ENCODE measurements around the gene ZNF829. TPM values are rescaled to one million over a fixed set of nuclear protein-coding genes. Genes with fewer than 3 reads are reported as not detected.

The ZNF829 gene
- total RNA-seq = 1 to 10 TPM; 4.5 to 5.3 TPM

DNA sequence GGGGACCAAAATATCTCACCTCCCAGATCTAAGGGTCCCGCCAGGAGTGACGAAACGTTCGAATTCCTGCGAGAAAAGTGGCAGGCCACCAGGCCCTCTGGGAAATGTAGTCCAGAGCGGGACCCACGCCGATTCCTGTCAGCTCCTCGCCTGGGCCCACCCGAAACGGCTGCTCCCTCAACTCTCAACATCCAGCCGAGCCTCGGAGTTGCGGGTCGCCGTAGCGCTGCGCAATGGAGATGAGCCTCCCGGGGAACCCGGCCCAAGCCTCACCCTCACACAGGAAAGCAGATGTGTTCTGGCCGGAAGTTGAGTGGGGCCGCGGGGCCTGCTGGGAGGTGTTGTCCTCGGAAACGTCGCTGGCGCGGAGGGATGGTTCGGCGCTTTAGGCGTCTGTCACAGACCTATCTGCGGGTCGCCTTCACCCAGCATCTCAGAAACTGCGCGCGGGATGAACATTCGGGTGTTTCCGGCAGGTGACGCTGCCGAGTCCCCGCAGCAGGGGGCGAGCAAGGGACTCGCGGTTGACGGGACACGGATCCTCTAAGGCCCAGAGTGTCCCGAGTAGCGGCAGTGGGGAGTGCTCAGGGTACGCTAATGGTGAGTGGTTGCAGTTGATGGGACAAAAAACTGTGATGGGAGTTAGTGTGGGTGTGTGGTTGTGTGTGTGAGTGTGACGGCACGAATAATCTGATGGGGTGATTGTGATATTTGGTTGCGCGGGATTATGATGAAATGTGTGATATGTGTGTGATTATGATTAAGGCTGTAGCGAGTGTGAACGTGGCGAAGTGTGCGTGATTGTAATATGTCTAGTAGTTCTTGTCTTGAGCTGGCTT is at the start of gene ZNF829, which contains the start of gene ZNF568:
Gene ZNF829 (minus strand): TSS at position 300 of the 839 bp plus-strand sequence. CDS start 1,124 bp downstream, outside the sequence.
Gene ZNF568 (plus strand): TSS at position 341 of the 839 bp plus-strand sequence. CDS start 6,439 bp downstream, outside the sequence.
- H3K4me3 Mint-ChIP-seq = peak within 1 kb of the TSS; percentile 89
- peaks cover 14% of the 10 kb centered on the region for H3K4me1 Mint-ChIP-seq
- no peaks in the 10 kb centered on the region for H3K27me3 Mint-ChIP-seq
- peaks cover 81% of the 10 kb centered on the region for H3K36me3 Mint-ChIP-seq (ENCODE audit: low read depth)
- H3K9me3 Mint-ChIP-seq = peaks cover 5% of the 10 kb centered on the region
- ATAC-seq (replicated peaks) = peak; percentile 97
- peak within 1 kb of the TSS; percentile 92 for H3K27ac Mint-ChIP-seq

DNA sequence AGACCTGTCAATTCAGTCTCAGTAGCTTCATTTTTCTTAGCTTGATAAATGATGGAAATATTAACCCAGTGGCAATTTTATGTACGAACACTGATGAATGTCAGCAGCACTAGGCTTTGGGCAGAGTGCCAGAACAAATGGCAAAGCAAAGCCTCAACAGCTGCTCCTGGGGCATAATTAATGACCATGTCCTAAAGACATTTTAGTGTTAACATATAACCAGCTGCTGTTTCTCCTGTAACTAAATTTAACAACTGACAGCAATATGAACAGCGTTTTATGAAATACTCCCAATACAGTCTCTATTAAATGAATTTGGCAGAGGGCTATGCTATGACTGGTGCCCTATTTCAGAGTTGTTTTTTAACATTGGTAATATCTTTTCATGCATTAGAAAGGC is 47.2 kb upstream of the ZNF829 start:
- H3K27ac Mint-ChIP-seq = no peak overlapping the region
- no peaks in the 10 kb centered on the region for H3K36me3 Mint-ChIP-seq (ENCODE audit: low read depth)
- no peaks in the 10 kb centered on the region for H3K4me1 Mint-ChIP-seq
- no peak overlapping the region for H3K4me3 Mint-ChIP-seq
- no peaks in the 10 kb centered on the region for H3K27me3 Mint-ChIP-seq
- peaks cover 16% of the 10 kb centered on the region for H3K9me3 Mint-ChIP-seq
- ATAC-seq (replicated peaks) = no peak

DNA sequence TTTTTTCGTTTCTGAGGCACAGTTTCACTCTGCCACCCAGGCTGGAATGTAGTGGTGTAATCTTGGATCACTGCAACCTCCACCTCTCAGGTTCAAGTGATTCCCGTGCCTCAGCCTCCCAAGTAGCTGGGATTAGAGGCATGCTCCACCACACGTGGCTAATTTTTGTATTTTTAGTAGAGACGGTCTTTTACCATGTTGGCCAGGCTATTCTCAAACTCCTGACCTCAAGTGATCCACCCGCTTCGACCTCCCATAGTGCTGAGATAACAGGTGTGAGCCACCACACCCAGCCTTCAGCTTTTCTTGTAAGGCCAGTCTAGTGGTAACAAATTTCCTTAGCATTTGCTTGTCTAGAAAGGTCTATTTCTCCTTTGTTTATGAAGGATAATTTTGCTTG is 46.3 kb upstream of the ZNF829 start:
- peaks cover 19% of the 10 kb centered on the region for H3K9me3 Mint-ChIP-seq
- no peak for ATAC-seq (replicated peaks)
- H3K4me1 Mint-ChIP-seq = no peaks in the 10 kb centered on the region
- no peaks in the 10 kb centered on the region for H3K36me3 Mint-ChIP-seq (ENCODE audit: low read depth)
- no peak overlapping the region for H3K27ac Mint-ChIP-seq
- H3K4me3 Mint-ChIP-seq = no peak overlapping the region
- no peaks in the 10 kb centered on the region for H3K27me3 Mint-ChIP-seq

DNA sequence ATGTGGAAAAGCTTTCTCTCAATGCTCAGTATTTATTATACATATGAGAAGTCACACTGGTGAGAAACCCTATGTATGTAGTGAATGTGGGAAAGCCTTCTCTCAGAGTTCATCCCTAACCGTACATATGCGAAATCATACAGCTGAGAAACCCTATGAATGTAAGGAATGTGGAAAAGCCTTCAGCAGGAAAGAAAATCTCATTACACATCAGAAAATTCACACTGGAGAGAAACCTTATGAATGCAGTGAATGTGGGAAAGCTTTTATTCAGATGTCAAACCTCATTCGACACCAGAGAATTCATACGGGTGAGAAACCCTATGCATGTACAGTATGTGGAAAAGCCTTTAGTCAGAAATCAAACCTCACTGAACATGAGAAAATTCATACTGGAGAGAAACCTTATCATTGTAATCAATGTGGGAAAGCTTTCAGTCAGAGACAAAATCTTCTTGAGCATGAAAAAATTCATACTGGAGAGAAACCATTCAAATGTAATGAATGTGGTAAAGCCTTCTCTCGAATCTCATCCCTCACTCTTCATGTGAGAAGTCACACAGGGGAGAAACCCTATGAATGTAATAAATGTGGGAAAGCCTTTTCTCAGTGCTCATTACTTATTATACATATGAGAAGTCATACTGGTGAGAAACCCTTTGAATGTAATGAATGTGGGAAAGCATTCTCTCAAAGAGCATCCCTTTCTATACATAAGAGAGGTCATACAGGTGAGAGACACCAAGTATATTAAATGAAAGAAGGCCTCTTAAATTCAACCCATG is 34.4 kb upstream of the ZNF829 start:
- Mint-ChIP-seq H3K4me3 (no peak overlapping the region), H3K9me3 (peaks cover 27% of the 10 kb centered on the region), H3K27me3 (no peaks in the 10 kb centered on the region), H3K4me1 (no peaks in the 10 kb centered on the region), H3K27ac (no peak overlapping the region), H3K36me3 (ENCODE audit: low read depth) (peaks cover 48% of the 10 kb centered on the region)
- ATAC-seq (replicated peaks) = no peak

DNA sequence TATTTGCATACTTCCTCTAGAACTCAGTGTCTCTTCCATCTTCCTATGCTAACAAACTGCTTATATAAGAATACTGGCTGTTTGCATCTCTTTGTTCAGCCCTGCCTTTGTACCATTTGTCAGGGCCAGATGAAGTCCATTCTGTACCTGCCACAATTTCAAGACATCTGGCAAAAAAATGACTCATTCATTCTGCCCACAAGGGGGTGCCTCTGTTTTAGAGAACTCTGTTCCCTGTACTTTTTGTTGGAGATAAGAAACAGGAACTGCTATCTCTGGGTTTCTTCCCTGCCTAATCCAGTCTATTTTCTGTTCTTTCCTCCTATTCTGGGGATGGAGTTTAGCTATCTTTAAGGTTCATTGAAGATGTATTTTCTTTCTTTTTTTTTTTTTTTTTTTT is 23.1 kb upstream of the ZNF829 start:
- no peaks in the 10 kb centered on the region for H3K4me1 Mint-ChIP-seq
- no peak for ATAC-seq (replicated peaks)
- H3K27ac Mint-ChIP-seq = no peak overlapping the region
- no peak overlapping the region for H3K4me3 Mint-ChIP-seq
- no peaks in the 10 kb centered on the region for H3K27me3 Mint-ChIP-seq
- H3K36me3 Mint-ChIP-seq (ENCODE audit: low read depth) = peaks cover 95% of the 10 kb centered on the region
- peaks cover 35% of the 10 kb centered on the region for H3K9me3 Mint-ChIP-seq

DNA sequence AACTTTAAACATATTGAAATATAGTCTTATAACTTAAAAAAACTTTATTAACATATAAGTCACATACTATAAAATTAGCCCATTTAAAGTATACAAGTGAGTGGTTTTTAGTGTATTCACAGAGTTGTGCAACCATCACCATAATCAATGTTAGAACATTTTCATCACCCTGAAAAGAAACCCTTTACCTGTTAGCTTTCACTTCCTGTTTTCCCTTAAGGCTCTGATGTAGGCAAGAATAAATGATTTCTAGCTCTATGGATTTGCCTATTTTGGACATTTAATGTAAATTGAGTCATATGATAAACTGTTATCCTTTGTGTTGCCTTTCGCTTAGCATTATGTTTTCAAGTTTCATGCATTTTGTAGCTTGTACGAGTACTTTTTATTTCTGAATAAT is 15.6 kb upstream of the ZNF829 start:
- no peak for ATAC-seq (replicated peaks)
- H3K9me3 Mint-ChIP-seq = peaks cover 22% of the 10 kb centered on the region
- no peaks in the 10 kb centered on the region for H3K4me1 Mint-ChIP-seq
- no peak overlapping the region for H3K4me3 Mint-ChIP-seq
- H3K27ac Mint-ChIP-seq = no peak overlapping the region
- H3K36me3 Mint-ChIP-seq (ENCODE audit: low read depth) = peaks cover 81% of the 10 kb centered on the region
- H3K27me3 Mint-ChIP-seq = no peaks in the 10 kb centered on the region

DNA sequence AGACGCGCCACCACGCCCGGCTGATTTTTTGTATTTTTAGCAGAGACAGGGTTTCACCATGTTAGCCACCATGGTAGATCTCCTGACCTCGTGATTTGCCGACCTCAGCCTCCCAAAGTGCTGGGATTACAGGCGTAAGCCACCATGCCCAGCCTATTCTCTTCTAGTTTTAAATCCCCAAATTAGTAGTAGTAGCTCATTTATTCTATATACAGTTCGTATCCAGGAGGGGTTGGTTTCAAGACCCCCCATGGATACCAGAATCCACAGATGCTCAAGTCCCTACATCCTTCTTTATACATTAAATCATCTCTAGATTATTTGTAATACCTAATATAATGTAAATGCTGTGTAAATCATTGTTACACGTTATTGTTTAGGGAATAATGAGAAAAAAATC is 2.0 kb upstream of the ZNF829 start:
- no peak for ATAC-seq (replicated peaks)
- peak overlapping the region; percentile 89 for H3K4me3 Mint-ChIP-seq
- peaks cover 78% of the 10 kb centered on the region for H3K36me3 Mint-ChIP-seq (ENCODE audit: low read depth)

DNA sequence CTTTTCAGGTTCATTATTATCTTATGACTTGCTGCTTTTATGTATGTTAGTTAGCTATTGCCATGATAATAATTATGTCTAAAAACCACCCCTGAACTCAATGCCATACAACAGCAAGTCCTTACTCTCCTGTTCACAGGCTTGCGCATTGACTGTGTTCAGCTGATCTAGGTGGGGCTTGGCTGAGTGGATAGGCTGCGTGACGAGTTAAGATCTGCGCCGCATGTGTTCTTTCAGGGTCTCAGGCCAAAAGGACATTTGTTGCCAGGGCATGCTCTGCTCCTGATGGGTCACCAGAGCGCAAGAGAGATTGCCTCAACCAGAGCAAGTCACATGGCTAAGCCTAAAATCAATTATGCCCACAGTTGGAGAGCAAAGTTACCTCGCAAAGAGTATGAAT is 900 bp upstream of the ZNF829 start:
- H3K27ac Mint-ChIP-seq = peak overlapping the region; percentile 92
- peaks cover 79% of the 10 kb centered on the region for H3K36me3 Mint-ChIP-seq (ENCODE audit: low read depth)
- peaks cover 14% of the 10 kb centered on the region for H3K4me1 Mint-ChIP-seq
- H3K9me3 Mint-ChIP-seq = peaks cover 7% of the 10 kb centered on the region
- H3K4me3 Mint-ChIP-seq = peak overlapping the region; percentile 89
- ATAC-seq (replicated peaks) = no peak
- H3K27me3 Mint-ChIP-seq = no peaks in the 10 kb centered on the region

More for the DNA sequence above, 2.0 kb upstream of the ZNF829 start:
- Mint-ChIP-seq H3K9me3 (peaks cover 7% of the 10 kb centered on the region), H3K4me1 (peaks cover 14% of the 10 kb centered on the region), H3K27me3 (no peaks in the 10 kb centered on the region), H3K27ac (no peak overlapping the region)

DNA sequence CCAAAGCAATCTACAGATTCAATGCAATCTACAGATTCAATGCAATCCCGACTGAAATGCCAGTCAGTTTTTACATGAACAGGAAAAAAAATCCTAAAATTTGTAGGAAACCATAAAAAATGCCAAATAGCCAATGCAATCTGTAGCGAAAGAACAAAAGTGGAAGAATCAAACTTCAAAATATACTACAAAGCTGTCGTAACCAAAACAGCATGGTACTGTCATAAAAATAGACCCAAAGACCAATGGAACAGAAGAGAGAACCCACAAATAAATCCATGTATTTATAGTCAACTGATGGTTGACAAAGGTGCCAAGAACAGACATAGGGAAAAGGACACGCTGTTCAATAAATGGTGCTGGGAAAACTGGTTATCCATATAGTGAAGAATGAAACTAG is 17.7 kb downstream of the ZNF829 start:
- peaks cover 44% of the 10 kb centered on the region for H3K9me3 Mint-ChIP-seq
- peaks cover 98% of the 10 kb centered on the region for H3K36me3 Mint-ChIP-seq (ENCODE audit: low read depth)
- H3K27ac Mint-ChIP-seq = no peak overlapping the region
- no peaks in the 10 kb centered on the region for H3K27me3 Mint-ChIP-seq
- H3K4me1 Mint-ChIP-seq = no peaks in the 10 kb centered on the region
- ATAC-seq (replicated peaks) = no peak
- H3K4me3 Mint-ChIP-seq = no peak overlapping the region

DNA sequence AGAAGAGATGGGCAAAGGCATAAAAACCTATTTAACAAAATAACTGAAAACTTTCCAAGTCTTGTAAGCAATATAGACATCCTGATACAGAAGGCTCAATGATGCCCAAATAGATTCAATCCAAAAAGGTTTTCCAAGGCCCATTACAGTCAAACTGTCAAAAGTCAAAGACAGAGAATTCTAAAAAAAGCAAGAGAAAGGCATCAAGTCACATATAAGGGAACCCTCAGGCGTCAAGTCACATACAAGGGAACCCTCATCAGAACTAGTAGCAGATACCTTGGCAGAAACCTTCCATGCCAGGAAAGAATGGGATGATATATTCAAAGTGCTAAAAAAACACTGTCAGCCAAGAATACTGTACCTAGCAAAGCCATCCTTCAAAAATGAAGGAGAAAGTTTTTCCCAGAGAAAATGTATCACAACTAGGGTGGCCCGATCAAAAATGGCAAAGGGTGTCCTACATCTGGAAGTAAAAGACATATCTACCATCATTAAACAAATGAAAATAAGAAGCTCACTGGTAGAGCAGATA is 21.2 kb downstream of the ZNF829 start:
- Mint-ChIP-seq H3K36me3 (ENCODE audit: low read depth) (peaks cover 99% of the 10 kb centered on the region), H3K9me3 (peaks cover 56% of the 10 kb centered on the region), H3K27me3 (no peaks in the 10 kb centered on the region), H3K4me3 (no peak overlapping the region), H3K27ac (no peak overlapping the region), H3K4me1 (no peaks in the 10 kb centered on the region)
- no peak for ATAC-seq (replicated peaks)

DNA sequence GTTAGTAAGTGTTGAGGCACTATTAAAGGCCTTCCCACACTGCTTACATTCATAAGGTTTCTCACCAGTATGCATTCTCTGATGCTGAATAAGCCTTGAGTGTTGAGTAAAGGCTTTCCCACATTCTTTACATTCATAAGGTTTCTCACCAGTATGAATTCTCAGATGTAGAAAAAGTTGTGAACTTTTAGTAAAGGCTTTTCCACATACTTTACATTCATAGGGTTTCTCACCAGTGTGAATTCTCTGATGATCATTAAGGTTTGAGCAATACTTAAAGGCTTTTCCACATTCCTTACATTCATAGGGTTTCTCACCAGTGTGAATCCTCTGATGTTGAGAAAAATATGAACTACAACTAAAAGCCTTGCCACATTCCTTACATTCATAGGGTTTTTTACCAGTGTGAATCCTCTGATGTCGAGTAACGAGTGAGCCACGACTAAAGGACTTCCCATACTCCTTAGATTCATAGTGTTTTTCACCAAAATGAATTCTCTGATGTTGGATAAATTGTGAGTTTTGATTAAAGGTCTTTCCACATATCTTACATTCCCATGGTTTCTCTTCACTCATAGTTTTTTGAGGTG is 24.2 kb downstream of the ZNF829 start:
- H3K4me3 Mint-ChIP-seq = no peak overlapping the region
- H3K27ac Mint-ChIP-seq = no peak overlapping the region
- H3K27me3 Mint-ChIP-seq = no peaks in the 10 kb centered on the region
- no peaks in the 10 kb centered on the region for H3K4me1 Mint-ChIP-seq
- no peak for ATAC-seq (replicated peaks)
- peaks cover 51% of the 10 kb centered on the region for H3K9me3 Mint-ChIP-seq
- peaks cover 80% of the 10 kb centered on the region for H3K36me3 Mint-ChIP-seq (ENCODE audit: low read depth)

DNA sequence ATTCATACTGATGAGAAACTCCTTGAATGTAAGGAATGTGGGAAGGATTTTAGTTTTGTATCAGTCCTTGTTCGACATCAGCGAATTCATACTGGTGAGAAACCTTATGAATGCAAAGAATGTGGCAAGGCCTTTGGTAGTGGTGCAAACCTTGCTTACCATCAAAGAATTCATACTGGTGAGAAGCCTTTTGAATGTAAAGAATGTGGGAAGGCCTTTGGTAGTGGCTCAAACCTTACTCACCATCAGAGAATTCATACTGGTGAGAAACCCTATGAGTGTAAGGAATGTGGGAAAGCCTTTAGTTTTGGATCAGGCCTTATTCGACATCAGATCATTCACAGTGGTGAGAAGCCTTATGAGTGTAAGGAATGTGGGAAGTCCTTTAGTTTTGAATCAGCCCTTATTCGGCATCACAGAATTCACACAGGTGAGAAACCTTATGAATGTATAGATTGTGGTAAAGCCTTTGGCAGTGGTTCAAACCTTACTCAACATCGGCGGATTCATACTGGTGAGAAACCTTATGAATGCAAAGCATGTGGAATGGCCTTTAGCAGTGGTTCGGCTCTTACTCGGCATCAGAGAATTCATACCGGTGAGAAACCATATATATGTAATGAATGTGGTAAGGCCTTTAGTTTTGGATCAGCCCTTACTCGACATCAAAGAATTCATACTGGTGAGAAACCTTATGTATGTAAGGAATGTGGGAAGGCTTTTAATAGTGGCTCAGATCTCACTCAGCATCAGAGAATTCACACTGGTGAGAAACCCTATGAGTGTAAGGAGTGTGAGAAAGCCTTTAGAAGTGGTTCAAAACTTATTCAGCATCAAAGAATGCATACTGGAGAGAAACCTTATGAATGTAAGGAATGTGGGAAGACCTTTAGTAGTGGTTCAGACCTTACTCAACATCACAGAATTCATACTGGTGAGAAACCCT is 38.8 kb downstream of the ZNF829 start:
- Mint-ChIP-seq H3K27me3 (no peaks in the 10 kb centered on the region), H3K27ac (no peak overlapping the region), H3K4me1 (no peaks in the 10 kb centered on the region), H3K36me3 (ENCODE audit: low read depth) (peaks cover 72% of the 10 kb centered on the region), H3K9me3 (peaks cover 31% of the 10 kb centered on the region), H3K4me3 (no peak overlapping the region)
- ATAC-seq (replicated peaks) = no peak

DNA sequence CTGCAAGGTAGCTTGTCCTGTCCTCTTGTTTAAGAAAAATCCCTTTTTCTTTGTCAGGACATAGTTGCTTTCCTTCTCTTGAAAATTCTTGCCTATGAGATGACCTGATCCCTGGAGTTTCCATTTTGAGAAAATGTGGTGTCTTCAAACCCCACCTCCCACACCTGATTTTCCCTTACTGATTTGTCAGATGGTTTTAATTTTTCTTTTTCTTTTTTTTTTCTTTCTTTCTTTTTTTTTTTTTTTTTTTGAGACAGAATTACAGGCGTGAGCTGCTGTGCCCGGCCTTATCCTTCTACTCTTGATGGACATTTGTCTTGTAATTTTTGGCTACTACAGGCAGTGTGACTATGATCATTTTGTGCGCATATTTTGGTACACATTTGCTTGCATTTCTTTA is 64.2 kb downstream of the ZNF829 start:
- H3K27me3 Mint-ChIP-seq = no peaks in the 10 kb centered on the region

More for the DNA sequence above, 64.2 kb downstream of the ZNF829 start:
- peaks cover 21% of the 10 kb centered on the region for H3K9me3 Mint-ChIP-seq
- H3K27ac Mint-ChIP-seq = no peak overlapping the region
- ATAC-seq (replicated peaks) = no peak
- no peak overlapping the region for H3K4me3 Mint-ChIP-seq
- H3K36me3 Mint-ChIP-seq (ENCODE audit: low read depth) = peaks cover 5% of the 10 kb centered on the region
- H3K4me1 Mint-ChIP-seq = peaks cover 17% of the 10 kb centered on the region

Data from activated T-helper 17 cell treated with anti-CD3 and anti-CD28 coated beads, Interleukin-2, amount 50 U/mL, for 72 hours (primary cell).